ENCODE results near the gene SYCN. TPM values are rescaled to one million over a fixed set of nuclear protein-coding genes. Genes with fewer than 3 reads are reported as not detected.
A peak's percentile ranks its signal among the peaks of the same experiment; 100 is the strongest.

Gene SYCN
- total RNA-seq, 1 donor from 2014 or later: not detected

- DNase-seq (ENCODE audit: low read depth): no peak
- TF ChIP-seq CTCF (conservative IDR thresholded peaks at IDR 0.05; ENCODE audit: low read depth, low read length): no peak
- no peak overlapping the region for H3K4me3 ChIP-seq (ENCODE audit: low read depth, low read length)
Observed at GRCh38 chr19:39158646-39159260, 45.3 kb downstream of the SYCN start.

DNA sequence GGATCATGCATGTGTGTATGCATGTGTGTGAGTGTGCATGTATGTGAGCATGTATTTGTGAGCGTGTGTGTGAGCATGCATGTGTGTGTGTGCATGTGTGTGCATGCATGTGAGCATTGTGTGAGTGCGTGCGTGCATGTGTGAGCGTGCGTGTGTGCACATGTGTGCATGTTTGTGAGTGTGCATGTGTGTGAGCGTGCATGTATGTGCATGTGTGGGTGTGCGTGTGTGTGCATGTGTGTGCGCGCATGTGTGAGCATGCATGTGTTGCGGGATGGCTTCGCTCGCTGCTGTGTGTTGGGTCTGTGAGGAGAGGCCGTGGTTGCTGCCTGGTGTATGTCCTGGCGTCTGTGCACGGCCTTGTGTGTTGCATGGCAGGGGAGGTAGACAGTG is 46.1 kb downstream of the SYCN start:
- no peak overlapping the region for H3K4me3 ChIP-seq (ENCODE audit: low read depth, low read length)
- TF ChIP-seq CTCF (conservative IDR thresholded peaks at IDR 0.05; ENCODE audit: low read depth, low read length): no peak
- no peak for DNase-seq (ENCODE audit: low read depth)

- no peak for DNase-seq (ENCODE audit: low read depth)
- no peak for TF ChIP-seq CTCF (conservative IDR thresholded peaks at IDR 0.05; ENCODE audit: low read depth, low read length)
Observed at GRCh38 chr19:39157275-39157996, 46.6 kb downstream of the SYCN start.

GRCh38 chr19:39156326-39157230 is 47.5 kb downstream of the SYCN start:
- DNase-seq (ENCODE audit: low read depth): no peak
- peak overlapping the region; percentile 8 for H3K4me3 ChIP-seq (ENCODE audit: low read depth, low read length)
- TF ChIP-seq CTCF (conservative IDR thresholded peaks at IDR 0.05; ENCODE audit: low read depth, low read length): no peak

More at GRCh38 chr19:39157275-39157996, 46.6 kb downstream of the SYCN start:
- H3K4me3 ChIP-seq (ENCODE audit: low read depth, low read length): no peak overlapping the region

DNA sequence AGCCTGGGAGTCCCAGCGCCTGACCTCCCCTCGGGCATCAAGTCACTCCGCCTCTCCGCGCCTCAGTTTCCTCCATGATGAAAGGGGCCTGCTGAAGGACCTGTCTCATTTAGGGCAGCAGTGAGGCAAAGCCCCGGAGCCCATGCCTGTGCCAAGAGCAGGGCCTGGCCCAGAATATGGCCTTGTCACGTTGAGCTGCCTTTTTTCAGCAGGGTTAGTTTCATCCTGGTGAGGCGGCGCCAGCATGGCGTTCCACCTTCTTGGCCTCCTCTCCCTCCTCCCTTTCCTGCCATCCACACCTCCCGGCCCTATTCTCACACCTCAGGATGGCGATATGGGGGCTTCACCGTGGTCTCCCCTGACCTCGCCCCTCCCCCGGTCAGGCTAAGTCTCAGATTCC is 48.3 kb downstream of the SYCN start:
- TF ChIP-seq CTCF (conservative IDR thresholded peaks at IDR 0.05; ENCODE audit: low read depth, low read length): no peak
- no peak for DNase-seq (ENCODE audit: low read depth)

DNA sequence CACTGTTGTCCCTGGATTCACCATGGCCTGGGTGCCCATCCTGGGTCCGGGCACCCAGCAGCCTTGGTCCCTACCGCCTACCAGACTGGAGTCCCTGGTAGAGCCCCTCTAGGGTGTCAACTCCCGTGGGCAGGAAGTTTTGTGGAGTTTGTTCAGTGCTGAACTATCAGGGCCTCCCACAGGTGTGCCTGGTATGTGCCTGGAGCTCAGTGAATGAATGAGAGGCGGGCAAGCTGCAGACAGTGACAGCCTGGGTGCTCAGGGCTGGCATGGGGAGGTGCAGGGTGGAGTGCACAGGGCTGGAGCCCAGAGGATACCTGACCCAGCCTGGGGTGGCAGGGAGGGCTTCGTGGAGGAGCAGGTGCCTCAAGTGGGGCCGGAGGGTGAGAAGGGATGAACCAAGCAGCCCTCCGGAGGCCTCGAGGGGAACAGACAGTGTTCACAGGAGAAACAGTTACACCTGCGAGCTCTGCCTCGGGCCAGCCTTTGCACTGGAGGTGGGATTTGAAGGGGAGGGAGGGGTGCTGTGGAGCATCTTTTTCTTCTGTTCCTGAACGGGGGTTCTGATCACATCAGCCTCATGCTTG is 48.9 kb downstream of the SYCN start:
- no peak for TF ChIP-seq CTCF (conservative IDR thresholded peaks at IDR 0.05; ENCODE audit: low read depth, low read length)
- H3K4me3 ChIP-seq (ENCODE audit: low read depth, low read length): no peak overlapping the region
- DNase-seq (ENCODE audit: low read depth): no peak

More for the DNA sequence above, 48.3 kb downstream of the SYCN start:
- no peak overlapping the region for H3K4me3 ChIP-seq (ENCODE audit: low read depth, low read length)
